Measurements from ENCODE around the gene USP17L20.
"Not testable (repeated sequence)": the region's sequence is repeated elsewhere in the genome, so short reads cannot be mapped to it uniquely, and the experiment has no call there.

DNA sequence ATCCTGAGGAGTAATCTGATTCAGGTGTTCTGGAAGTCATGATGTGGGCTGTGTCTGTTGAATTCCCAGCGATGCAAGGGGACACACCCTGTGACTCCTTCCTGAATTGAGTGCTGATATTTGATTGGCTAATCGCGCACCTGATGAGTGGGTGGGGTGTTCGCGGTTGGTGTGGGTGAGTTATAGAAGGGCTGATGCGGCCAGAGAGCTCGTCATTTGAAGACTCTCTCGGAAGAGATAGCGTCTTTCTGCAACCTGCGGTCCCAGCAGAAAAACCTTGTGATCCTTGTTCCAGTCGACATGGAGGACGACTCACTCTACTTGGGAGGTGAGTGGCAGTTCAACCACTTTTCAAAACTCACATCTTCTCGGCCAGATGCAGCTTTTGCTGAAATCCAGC, 47.6 kb upstream of the USP17L20 start, which contains the start of gene USP17L10:
- TF ChIP-seq, protein P1, sequence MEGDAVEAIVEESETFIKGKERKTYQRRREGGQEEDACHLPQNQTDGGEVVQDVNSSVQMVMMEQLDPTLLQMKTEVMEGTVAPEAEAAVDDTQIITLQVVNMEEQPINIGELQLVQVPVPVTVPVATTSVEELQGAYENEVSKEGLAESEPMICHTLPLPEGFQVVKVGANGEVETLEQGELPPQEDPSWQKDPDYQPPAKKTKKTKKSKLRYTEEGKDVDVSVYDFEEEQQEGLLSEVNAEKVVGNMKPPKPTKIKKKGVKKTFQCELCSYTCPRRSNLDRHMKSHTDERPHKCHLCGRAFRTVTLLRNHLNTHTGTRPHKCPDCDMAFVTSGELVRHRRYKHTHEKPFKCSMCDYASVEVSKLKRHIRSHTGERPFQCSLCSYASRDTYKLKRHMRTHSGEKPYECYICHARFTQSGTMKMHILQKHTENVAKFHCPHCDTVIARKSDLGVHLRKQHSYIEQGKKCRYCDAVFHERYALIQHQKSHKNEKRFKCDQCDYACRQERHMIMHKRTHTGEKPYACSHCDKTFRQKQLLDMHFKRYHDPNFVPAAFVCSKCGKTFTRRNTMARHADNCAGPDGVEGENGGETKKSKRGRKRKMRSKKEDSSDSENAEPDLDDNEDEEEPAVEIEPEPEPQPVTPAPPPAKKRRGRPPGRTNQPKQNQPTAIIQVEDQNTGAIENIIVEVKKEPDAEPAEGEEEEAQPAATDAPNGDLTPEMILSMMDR (conservative IDR thresholded peaks at IDR 0.05; ENCODE audit: low read depth, low read length): not testable (repeated sequence)
- not testable (repeated sequence) for TF ChIP-seq EZH2 (IDR thresholded peaks at IDR 0.05; ENCODE audit: borderline replicate concordance, low read depth, low read length, poor library complexity, severe bottlenecking)
